GM12865 (cell line): ENCODE results near the gene PIK3IP1.

Experiments
- DNase-seq: peaks from one replicate; pipeline ENCODE4 v3.0.0; 2010; ENCODE audit warnings: low read depth
- H3K4me3 ChIP-seq: 2 replicates; pipeline ENCODE4 v1.5.1; 2011; ENCODE audit warnings: mild to moderate bottlenecking, low read depth, low read length, control low read depth
- CTCF ChIP-seq: IDR thresholded peaks from 2 replicates; pipeline ENCODE4 v1.5.1; 2011; ENCODE audit warnings: low read length, control low read depth, low read depth, inconsistent platforms; ENCODE audit not compliant: insufficient read depth; ENCODE audit errors: missing control alignments

Gene PIK3IP1

GRCh38 chr22:31262312-31263133 lies 29.8 kb downstream of the PIK3IP1 start:
- H3K4me3 ChIP-seq, result no peak overlapping the region
- no peak for DNase-seq
- no peak for TF ChIP-seq CTCF

- no peak for TF ChIP-seq CTCF
- no peak overlapping the region for H3K4me3 ChIP-seq
- DNase-seq, result no peak
Measured at GRCh38 chr22:31260474-31260856, 31.8 kb downstream of the PIK3IP1 start.

- TF ChIP-seq CTCF, result no peak
- no peak for DNase-seq
- H3K4me3 ChIP-seq, result no peak overlapping the region
Measured at GRCh38 chr22:31259798-31260473, 32.4 kb downstream of the PIK3IP1 start.

DNA sequence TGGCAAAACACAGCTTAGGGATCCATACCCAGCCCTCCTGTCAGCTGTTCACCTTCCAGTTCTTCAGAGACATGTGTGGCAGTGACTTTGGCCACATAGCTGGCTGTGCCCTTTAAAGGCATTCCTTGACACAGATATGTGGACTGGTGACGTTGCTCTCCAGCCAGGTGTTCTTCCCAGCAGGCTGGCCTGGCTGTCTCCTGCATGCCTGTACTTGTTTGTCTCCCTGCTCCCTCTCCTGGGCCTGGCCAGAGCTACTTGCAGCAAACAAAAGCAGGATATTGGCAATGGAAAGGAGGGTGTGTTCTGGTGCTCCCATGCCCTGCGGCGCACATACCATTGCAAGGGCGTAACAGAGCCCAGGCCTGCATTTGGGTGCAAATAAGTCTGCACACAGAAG lies 38.3 kb downstream of the PIK3IP1 start:
- no peak overlapping the region for H3K4me3 ChIP-seq
- no peak for TF ChIP-seq CTCF
- no peak for DNase-seq

DNA sequence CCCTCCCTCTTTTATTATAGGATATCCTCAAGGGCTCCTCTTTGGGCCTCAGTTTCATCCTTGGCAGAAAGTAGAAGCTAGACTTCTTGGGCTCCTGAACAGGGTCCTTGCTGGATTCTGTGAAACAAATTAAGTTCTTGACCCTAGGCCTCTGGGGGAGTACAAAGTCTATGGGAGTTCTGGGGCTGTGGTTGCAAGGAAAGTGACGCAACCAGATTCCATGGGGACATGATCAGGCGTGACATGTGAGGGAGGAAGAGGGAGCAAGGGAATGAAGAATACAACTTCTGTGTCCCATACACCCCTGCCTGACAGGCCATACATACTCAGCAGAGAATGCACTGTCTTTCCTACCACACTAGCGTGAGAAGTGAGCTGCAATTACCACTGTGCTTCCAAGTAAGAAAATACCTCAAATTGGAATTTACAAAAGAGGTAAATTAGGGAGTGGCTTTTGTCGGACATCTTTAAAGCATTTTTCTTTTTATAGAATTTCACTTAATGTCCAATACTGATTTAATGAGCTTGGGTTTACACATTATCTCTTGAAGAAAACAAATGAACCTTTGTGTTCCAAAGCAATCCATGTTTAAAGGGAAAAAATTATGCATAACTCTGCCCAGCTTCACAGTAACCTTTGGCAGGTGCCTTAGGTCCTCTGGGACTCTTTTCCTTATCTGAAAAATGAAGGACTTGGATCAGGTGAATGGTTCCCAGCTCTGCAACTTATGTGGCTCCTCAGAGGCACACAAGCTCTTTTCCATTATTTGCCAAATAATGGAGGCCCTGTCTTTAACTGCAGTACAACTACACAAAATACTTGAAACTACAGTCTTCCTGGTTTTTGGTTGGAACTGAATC lies 41.3 kb downstream of the PIK3IP1 start:
- no peak for DNase-seq
- no peak overlapping the region for H3K4me3 ChIP-seq
- no peak for TF ChIP-seq CTCF

DNA sequence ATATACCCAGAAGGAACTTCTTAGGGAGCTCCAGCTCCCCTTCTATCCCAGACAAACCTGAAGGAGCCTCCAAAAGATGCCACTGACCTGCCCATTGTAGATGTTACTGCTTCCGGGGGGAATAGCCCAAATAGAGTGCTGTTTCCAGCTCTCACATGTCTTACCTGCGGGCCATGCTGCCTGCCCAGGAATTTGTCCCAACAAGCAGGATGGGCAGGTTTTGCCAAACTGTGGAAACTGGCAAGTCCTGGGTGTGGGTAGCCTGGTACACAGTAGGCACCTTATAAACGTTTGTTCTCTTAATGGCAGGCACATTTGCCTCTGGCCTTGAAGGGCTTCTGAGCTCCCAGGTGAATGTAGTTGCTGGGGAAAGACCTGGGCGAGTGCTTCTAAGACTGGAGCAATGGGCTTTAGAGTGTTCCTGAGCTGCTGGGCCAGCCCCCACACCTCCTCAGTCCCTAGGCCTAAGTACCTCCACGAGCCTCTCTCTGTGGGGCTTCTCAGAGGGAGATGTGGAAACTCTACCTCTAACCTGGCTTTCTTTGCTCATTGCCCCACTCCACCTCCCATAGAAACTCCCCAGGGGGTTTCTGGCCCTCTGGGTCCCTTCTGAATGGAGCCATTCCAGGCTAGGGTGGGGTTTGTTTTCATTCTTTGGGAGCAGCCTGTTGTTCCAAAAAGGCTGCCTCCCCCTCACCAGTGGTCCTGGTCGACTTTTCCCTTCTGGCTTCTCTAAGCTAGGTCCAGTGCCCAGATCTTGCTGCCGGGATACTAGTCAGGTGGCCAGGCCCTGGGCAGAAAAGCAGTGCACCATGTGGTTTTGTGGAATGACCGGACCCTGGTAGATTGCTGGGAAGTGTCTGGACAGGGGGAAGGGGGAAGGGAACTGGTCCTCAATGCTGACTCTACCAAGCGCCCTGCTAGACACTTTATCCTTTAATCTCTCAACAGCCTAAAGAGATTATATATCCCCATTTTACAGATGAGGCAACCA lies 43.0 kb downstream of the PIK3IP1 start:
- TF ChIP-seq CTCF, result no peak
- DNase-seq, result no peak
- no peak overlapping the region for H3K4me3 ChIP-seq
